GM18499 (cell line): ENCODE results near the gene NECTIN1.

ENCODE experiments used
- ATAC-seq: cut with Tn5 transposase; IDR thresholded peaks from one replicate; pipeline ENCODE4 v1.9.1; 2021; ENCODE audit warnings: moderate number of reproducible peaks; ENCODE audit not compliant: insufficient read depth, unreplicated experiment

Gene NECTIN1

GRCh38 chr11:119680541-119681360 lies 48.2 kb downstream of the NECTIN1 start:
- ATAC-seq = no peak

- ATAC-seq = no peak
These were observed 49.7 kb downstream of the NECTIN1 start for GRCh38 chr11:119679346-119679745.

- ATAC-seq = no peak
These were observed 50.6 kb downstream of the NECTIN1 start for GRCh38 chr11:119678351-119678750.

GRCh38 chr11:119677840-119678239 lies 51.2 kb downstream of the NECTIN1 start:
- ATAC-seq = no peak

- ATAC-seq = no peak
These were observed 52.5 kb downstream of the NECTIN1 start for GRCh38 chr11:119676461-119677020.

GRCh38 chr11:119673759-119674336 lies 55.2 kb downstream of the NECTIN1 start:
- ATAC-seq = peak; percentile 68

- ATAC-seq = no peak
These were observed 55.8 kb downstream of the NECTIN1 start for GRCh38 chr11:119673052-119673758.

GRCh38 chr11:119672597-119672996 lies 56.4 kb downstream of the NECTIN1 start:
- no peak for ATAC-seq

GRCh38 chr11:119671561-119672015 lies 57.4 kb downstream of the NECTIN1 start:
- no peak for ATAC-seq

GRCh38 chr11:119671051-119671450 lies 57.9 kb downstream of the NECTIN1 start:
- ATAC-seq = no peak

GRCh38 chr11:119669487-119669886 lies 59.5 kb downstream of the NECTIN1 start:
- no peak for ATAC-seq

GRCh38 chr11:119668676-119669075 lies 60.3 kb downstream of the NECTIN1 start:
- no peak for ATAC-seq

- no peak for ATAC-seq
These were observed 62.4 kb downstream of the NECTIN1 start for GRCh38 chr11:119666463-119667131.

GRCh38 chr11:119666061-119666460 lies 62.9 kb downstream of the NECTIN1 start:
- ATAC-seq = no peak

- no peak for ATAC-seq
These were observed 64.1 kb downstream of the NECTIN1 start for GRCh38 chr11:119664701-119665420.

GRCh38 chr11:119664063-119664572 lies 64.9 kb downstream of the NECTIN1 start:
- no peak for ATAC-seq

GRCh38 chr11:119663279-119663678 lies 65.7 kb downstream of the NECTIN1 start:
- ATAC-seq = no peak

- no peak for ATAC-seq
These were observed 67.8 kb downstream of the NECTIN1 start for GRCh38 chr11:119661226-119661625.

GRCh38 chr11:119659971-119660723 lies 68.9 kb downstream of the NECTIN1 start:
- ATAC-seq = no peak
